Measurements from ENCODE around the gene COL5A1.
"Not testable (repeated sequence)": the region's sequence is repeated elsewhere in the genome, so short reads cannot be mapped to it uniquely, and the experiment has no call there.

Gene COL5A1

DNA sequence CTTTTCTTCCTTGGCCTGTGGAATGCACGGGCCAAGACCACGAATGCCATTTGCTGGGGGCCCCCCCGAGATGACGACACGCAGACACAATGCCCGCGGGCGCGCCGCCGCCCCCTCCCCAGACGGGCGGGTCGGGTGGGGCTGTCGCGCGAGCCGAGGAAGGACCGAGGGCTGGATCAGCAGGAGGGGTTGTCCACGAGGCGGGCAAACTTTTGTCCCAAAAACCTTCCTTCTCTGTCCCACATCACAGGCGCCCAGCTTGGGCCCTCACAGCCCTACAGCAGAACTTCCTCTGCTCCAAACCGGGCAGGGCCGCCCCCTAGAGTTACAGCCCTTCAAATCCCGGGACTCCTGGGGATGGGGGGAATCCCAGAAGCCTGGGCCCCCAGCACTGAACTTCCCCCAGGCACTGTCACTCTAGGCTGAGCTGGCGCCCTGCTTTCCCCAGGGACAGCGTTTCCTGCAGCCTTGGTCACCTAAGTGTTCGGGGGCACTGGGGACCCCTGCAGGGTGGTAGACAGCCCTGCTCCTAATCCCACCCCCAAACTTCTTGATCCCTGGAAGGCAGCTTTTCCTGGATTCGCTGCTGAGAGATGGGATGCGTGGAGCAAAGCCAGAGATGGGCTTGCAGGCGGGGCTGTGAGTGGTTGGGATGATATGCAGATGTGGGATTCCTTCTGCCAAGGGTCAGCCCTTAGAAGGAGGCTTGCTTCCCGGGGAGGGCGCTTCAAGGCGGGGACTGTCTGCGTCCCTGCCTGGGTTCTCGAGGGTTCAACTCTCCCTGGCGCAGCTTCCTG lies 980 bp downstream of the COL5A1 start:
- H3K4me3 ChIP-seq (ENCODE audit: extremely low read depth, insufficient read depth, low read length, poor library complexity, severe bottlenecking): peak overlapping the region; percentile 81

DNA sequence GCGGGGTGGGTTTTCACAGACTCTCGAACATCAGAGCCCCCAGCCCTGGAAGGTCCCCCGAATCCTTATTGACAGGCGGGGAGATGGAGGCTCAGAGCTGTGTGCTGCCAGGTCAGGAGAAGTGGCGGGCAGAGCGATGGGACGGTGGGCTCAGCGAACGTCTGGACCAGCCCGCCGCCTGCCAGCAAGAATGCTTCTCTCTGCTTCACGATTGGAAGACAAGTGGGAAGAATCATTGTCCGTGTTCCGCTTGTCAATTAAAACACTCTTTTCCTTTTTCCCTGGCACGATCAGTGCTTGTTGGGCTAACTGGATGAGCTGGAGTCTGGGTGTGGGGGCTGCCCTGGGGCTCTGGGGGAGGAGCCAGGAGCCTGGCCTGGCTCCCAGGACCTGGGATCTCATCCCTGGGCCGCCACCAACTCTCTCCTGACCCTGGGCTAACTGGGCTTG lies 1.6 kb downstream of the COL5A1 start:
- Histone ChIP-seq H3K36me3 (ENCODE audit: control insufficient read depth, insufficient read depth, low read length) (peaks cover 46% of the 10 kb centered on the region), H3K9me3 (ENCODE audit: control insufficient read depth, low read length) (no peaks in the 10 kb centered on the region), H3K4me1 (ENCODE audit: control insufficient read depth, insufficient read depth, low read length, poor library complexity, severe bottlenecking) (peaks cover 52% of the 10 kb centered on the region), H3K27ac (ENCODE audit: low read depth, low read length, severe bottlenecking) (peak overlapping the region; percentile 62), H3K4me3 (ENCODE audit: extremely low read depth, insufficient read depth, low read length, poor library complexity, severe bottlenecking) (peak overlapping the region; percentile 81)
- 3 to 10% methylated on average over 10 to 12 of the region's 16 CpGs for WGBS, 2 experiments (ENCODE audit: insufficient coverage in 2 of 2)

More for the DNA sequence above, 980 bp downstream of the COL5A1 start:
- Histone ChIP-seq H3K4me1 (ENCODE audit: control insufficient read depth, insufficient read depth, low read length, poor library complexity, severe bottlenecking) (peaks cover 46% of the 10 kb centered on the region), H3K27ac (ENCODE audit: low read depth, low read length, severe bottlenecking) (peak overlapping the region; percentile 62), H3K36me3 (ENCODE audit: control insufficient read depth, insufficient read depth, low read length) (peaks cover 40% of the 10 kb centered on the region), H3K9me3 (ENCODE audit: control insufficient read depth, low read length) (no peaks in the 10 kb centered on the region)
- 1% methylated on average over 21 to 29 of the region's 37 CpGs for WGBS, 2 experiments (ENCODE audit: insufficient coverage in 2 of 2)

DNA sequence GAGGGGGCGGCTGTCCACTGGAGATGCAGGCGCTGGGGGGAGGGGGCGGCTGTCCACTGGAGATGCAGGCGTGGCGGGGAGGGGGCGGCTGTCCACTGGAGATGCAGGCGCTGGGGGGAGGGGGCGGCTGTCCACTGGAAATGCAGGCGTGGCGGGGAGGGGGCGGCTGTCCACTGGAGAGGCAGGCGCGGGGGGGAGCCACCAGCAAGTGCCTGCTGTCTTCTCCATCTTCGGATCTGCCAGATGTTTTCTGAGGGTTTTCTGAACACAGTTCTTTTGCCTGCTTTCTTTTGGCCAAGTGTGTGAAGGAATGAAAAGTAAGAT lies 2.8 kb downstream of the COL5A1 start:
- Histone ChIP-seq H3K4me3 (ENCODE audit: extremely low read depth, insufficient read depth, low read length, poor library complexity, severe bottlenecking) (peak overlapping the region; percentile 26), H3K36me3 (ENCODE audit: control insufficient read depth, insufficient read depth, low read length) (peaks cover 57% of the 10 kb centered on the region), H3K4me1 (ENCODE audit: control insufficient read depth, insufficient read depth, low read length, poor library complexity, severe bottlenecking) (peaks cover 58% of the 10 kb centered on the region)
- H3K9me3 ChIP-seq (ENCODE audit: control insufficient read depth, low read length); H3K27ac ChIP-seq (ENCODE audit: low read depth, low read length, severe bottlenecking): not testable (repeated sequence)
- 72% methylated on average over 6 of the region's 14 CpGs for WGBS, 2 experiments (ENCODE audit: insufficient coverage in 2 of 2)

DNA sequence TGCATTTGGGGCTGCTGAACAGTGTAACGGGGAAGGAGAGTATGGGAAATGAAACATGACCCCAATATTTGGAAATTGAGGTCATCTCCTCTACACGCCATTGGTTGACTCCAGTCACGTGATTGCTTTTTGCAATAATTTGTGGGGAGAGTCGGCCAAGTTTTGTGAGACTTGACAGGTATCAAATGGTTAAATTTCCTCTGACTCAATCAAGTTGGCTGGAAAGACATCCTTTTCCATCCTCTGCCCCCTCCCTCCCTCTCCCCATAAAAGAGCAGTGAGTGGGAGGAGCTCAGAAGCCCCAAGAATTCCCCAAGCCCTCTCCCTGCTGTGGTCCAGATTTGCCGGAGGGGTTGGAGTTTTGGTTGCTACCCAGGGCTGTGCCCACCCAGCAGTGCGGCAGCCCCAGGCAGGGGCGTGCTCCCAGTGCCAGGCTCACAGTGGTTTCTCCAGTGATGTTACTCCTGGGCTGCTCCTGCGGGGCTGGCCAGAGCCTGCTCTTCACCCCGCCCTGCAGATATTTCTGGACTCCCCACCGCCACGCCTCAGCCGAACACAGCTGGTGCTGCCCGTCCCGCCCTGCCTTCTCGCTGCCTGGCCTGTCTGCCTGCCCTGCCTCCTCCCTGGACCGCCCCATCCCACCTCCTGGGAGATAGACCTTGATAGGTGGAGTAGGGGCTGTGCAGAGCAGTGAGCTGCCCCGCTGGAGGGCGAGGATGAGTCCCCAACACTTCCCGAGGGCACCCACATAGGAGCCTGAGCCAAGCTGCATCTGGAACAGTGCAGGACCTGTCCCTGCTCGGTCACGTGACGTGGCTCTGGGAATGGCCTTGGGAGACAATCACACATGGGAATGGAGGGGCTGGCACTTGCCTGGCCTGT lies 3.4 kb downstream of the COL5A1 start:
- WGBS, 2 experiments (ENCODE audit: insufficient coverage in 2 of 2): 69 to 76% methylated on average over 10 to 13 of the region's 22 CpGs
- peak overlapping the region; percentile 26 for H3K4me3 ChIP-seq (ENCODE audit: extremely low read depth, insufficient read depth, low read length, poor library complexity, severe bottlenecking)
- peaks cover 62% of the 10 kb centered on the region for H3K36me3 ChIP-seq (ENCODE audit: control insufficient read depth, insufficient read depth, low read length)
- H3K9me3 ChIP-seq (ENCODE audit: control insufficient read depth, low read length): no peaks in the 10 kb centered on the region
- H3K4me1 ChIP-seq (ENCODE audit: control insufficient read depth, insufficient read depth, low read length, poor library complexity, severe bottlenecking): peaks cover 55% of the 10 kb centered on the region
- no peak overlapping the region for H3K27ac ChIP-seq (ENCODE audit: low read depth, low read length, severe bottlenecking)

DNA sequence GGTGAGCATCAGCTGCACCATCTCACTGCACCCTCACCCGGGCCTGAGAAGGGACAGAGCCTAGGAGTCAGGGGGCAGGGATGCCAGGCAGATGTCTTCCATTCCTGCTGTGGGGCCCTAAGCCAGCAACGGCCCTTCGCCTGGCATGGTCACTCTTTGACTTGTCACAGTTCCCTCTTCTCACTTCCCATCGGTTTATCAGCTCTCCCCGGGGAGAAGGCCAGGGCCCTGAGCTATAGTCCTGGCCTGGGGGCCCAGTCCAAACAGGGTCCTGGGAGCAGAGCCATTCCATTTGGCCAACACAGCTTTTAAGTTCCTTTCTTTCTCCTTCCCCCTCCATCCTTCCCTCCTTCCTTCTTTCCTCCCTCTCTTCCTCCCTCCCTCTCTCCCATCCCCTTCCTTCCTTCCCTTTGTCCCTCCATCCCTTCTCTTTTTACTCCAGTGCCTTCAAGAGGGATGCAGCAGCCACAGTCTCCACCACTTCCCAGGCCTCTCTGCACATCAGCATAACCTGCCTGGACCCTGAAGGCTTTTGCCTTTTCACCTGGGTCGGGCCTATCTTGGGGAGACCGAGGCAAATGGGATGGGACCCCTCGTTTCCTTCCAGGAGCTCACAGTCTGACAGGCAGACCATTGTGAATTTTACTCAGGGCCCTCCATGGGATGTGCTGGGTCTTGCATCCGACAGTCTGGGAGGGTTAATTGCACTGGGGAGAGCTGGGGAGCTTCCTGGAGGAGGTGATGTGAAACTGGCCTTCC lies 4.2 kb downstream of the COL5A1 start:
- H3K4me3 ChIP-seq (ENCODE audit: extremely low read depth, insufficient read depth, low read length, poor library complexity, severe bottlenecking): peak overlapping the region; percentile 26
- WGBS, 2 experiments (ENCODE audit: insufficient coverage in 2 of 2): 75 to 87% methylated on average over 7 to 9 of the region's 9 CpGs
- H3K4me1 ChIP-seq (ENCODE audit: control insufficient read depth, insufficient read depth, low read length, poor library complexity, severe bottlenecking): peaks cover 48% of the 10 kb centered on the region
- H3K27ac ChIP-seq (ENCODE audit: low read depth, low read length, severe bottlenecking): no peak overlapping the region
- H3K36me3 ChIP-seq (ENCODE audit: control insufficient read depth, insufficient read depth, low read length): peaks cover 71% of the 10 kb centered on the region
- no peaks in the 10 kb centered on the region for H3K9me3 ChIP-seq (ENCODE audit: control insufficient read depth, low read length)

DNA sequence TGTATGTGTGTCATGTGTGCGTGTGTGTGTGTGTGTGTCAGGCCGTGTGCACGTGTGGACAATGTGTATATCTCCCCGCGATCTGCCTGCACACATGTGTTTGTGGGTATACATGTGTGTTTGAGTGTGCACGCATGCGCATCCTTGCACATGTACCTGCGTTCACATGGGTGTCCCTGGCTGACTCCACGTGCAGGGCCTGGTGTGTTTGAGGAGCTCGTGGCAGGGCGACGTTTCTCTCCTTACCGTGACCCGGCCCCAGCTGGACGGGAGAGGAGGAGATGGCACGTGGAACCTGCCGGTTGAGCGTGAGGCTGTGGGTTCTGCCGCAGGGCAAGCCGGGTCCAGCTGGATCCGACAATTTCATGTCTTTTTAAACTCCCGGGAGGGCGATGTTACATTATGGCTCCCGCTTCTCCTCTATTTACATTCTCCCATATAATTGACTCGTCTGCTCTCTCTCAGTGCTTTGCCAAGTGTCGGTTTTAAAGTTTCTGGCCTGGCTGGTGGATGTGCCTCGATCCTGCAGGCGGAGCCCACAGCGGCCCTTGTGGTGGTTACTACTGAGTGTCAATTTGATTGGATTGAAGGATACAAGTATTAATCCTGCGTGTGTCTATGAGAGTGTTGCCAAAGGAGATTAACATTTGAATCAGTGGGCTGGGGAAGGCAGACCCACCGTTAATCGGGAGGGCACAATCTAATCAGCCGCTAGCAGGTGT lies 5.9 kb downstream of the COL5A1 start:
- H3K4me3 ChIP-seq (ENCODE audit: extremely low read depth, insufficient read depth, low read length, poor library complexity, severe bottlenecking): no peak overlapping the region
- WGBS, 2 experiments (ENCODE audit: insufficient coverage in 2 of 2): 91 to 92% methylated on average over 29 to 30 of the region's 33 CpGs
- H3K36me3 ChIP-seq (ENCODE audit: control insufficient read depth, insufficient read depth, low read length): peaks cover 88% of the 10 kb centered on the region
- H3K27ac ChIP-seq (ENCODE audit: low read depth, low read length, severe bottlenecking): peak overlapping the region; percentile 16
- peaks cover 51% of the 10 kb centered on the region for H3K4me1 ChIP-seq (ENCODE audit: control insufficient read depth, insufficient read depth, low read length, poor library complexity, severe bottlenecking)
- H3K9me3 ChIP-seq (ENCODE audit: control insufficient read depth, low read length): no peaks in the 10 kb centered on the region

DNA sequence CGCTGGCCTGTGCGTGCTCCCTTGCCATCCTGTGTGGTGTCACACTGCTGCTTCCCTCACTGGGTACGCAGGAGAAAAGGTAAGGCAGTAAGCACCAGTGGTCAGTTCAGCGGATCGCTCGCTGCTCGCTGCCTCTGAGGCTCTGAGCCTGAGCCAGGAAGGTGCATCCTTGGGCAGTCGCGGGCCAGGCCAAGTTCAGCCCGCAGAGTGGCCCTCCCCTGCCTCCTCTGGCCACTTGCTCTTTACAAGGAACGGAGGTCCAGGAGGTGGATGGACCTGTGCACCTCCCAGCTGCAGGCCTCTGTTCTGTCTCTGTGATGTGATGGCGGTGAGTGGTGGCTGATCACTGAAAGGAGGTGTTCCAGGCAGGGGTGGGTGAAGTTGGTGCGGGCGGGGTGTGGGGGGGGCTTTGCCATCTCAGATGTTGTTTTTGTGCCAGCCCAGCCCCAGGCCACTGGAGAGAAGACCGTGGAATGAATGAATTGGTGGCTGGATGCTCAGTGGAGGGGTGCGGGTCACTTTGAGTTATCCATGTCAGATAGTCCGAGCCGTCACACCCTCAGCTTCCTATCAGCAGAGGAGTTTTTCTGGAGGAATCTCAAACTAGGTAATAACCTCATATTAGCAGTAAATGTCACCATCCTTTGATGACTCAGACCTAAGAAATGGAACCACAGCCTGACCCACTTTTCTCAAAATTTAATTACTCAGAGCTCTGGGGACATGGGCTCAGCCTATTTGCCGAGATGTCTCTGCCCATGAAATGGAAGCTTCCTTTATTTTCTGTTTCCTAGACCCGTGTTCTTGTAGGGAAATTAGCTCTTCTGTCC lies 7.3 kb downstream of the COL5A1 start:
- no peak overlapping the region for H3K27ac ChIP-seq (ENCODE audit: low read depth, low read length, severe bottlenecking)
- no peaks in the 10 kb centered on the region for H3K9me3 ChIP-seq (ENCODE audit: control insufficient read depth, low read length)
- WGBS, 2 experiments (ENCODE audit: insufficient coverage in 2 of 2): 91 to 96% methylated on average over 17 to 19 of the region's 20 CpGs
- no peak overlapping the region for H3K4me3 ChIP-seq (ENCODE audit: extremely low read depth, insufficient read depth, low read length, poor library complexity, severe bottlenecking)
- H3K36me3 ChIP-seq (ENCODE audit: control insufficient read depth, insufficient read depth, low read length): peaks cover 85% of the 10 kb centered on the region
- H3K4me1 ChIP-seq (ENCODE audit: control insufficient read depth, insufficient read depth, low read length, poor library complexity, severe bottlenecking): peaks cover 54% of the 10 kb centered on the region

DNA sequence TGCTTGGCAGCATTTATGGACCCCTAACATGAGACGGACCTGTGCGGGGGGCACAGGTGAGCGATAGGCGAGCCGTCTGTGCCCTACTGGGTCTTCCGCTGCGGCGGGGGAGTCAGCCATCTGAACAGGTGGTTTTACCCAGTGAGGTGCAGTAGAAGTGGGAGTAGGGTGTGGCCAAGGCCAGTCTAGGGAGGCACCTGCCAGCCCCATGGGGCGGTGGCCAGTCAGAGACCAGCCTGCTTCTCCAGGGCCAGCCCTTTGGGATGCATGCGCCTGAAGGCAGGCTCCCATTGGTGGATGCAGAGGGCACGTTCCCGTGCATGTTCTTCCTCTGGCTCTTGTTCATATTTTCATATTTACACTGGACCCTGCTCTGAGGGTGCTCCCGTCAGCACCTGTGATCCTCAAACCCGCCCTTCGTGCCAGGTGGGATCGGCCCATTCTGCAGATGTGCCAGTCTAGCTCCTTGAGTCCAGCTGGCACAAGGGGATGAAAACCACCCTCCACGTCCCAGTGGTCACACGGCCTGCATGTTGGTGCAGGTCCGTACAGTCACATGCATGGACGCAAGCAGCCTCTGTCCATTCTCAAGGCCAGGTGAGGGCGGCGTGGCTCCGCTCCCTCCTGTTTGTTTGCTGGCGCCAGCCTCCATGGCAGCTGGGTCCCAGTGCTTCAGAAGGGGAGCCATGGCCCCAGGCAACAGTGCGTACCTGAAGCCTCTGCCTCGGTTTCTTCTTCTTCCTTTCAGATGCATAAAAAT lies 9.0 kb downstream of the COL5A1 start:
- Histone ChIP-seq H3K27ac (ENCODE audit: low read depth, low read length, severe bottlenecking) (no peak overlapping the region), H3K36me3 (ENCODE audit: control insufficient read depth, insufficient read depth, low read length) (peaks cover 75% of the 10 kb centered on the region), H3K9me3 (ENCODE audit: control insufficient read depth, low read length) (no peaks in the 10 kb centered on the region), H3K4me3 (ENCODE audit: extremely low read depth, insufficient read depth, low read length, poor library complexity, severe bottlenecking) (no peak overlapping the region), H3K4me1 (ENCODE audit: control insufficient read depth, insufficient read depth, low read length, poor library complexity, severe bottlenecking) (peaks cover 47% of the 10 kb centered on the region)
- WGBS, 2 experiments (ENCODE audit: insufficient coverage in 2 of 2): 97 to 99% methylated on average over 25 to 26 of the region's 26 CpGs

DNA sequence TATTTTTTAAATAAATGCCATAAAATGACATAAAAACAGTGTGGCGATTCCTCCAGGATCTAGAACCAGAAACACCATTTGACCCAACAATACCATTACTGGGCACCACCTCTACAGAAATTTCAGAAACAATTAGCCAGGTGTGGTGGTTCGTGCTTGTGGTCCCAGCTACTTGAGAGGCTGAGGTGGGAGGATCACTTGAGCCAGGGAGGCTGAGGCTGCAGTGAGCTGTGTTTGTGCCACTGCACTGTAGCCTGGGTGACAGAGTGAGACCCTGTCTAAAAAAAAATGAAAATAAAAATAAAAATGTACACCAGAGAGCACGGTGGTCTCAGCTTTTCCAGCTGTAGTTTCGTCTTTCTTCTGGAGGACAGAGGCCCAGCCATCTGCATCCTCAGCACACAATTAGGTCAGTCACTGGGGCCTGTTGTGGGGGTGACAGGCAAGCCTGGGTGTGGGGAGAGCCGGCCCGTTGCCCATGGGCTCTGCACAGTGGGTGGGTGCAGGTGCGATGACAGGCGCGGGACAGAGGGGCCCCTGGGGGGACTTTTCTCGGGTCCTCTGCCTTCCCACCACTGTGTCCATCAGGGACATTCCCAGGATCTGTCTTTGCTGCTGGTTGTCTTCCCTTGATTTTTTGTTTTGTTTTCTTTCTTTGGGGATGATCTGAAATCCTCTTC lies 9.8 kb downstream of the COL5A1 start:
- H3K27ac ChIP-seq (ENCODE audit: low read depth, low read length, severe bottlenecking): no peak overlapping the region
- WGBS, 2 experiments (ENCODE audit: insufficient coverage in 2 of 2): 87 to 91% methylated on average over 7 to 9 of the region's 10 CpGs
- peaks cover 40% of the 10 kb centered on the region for H3K4me1 ChIP-seq (ENCODE audit: control insufficient read depth, insufficient read depth, low read length, poor library complexity, severe bottlenecking)

More for the DNA sequence above, 9.8 kb downstream of the COL5A1 start:
- no peak overlapping the region for H3K4me3 ChIP-seq (ENCODE audit: extremely low read depth, insufficient read depth, low read length, poor library complexity, severe bottlenecking)
- no peaks in the 10 kb centered on the region for H3K9me3 ChIP-seq (ENCODE audit: control insufficient read depth, low read length)
- H3K36me3 ChIP-seq (ENCODE audit: control insufficient read depth, insufficient read depth, low read length): peaks cover 68% of the 10 kb centered on the region
